Measurements from ENCODE around the gene PTPRN2. TPM values are rescaled to one million over a fixed set of nuclear protein-coding genes. Genes with fewer than 3 reads are reported as not detected.

PTPRN2 gene
- total and polyA plus RNA-seq, 8 donors, result 4.9 to 136 (median 46.8) TPM

DNA sequence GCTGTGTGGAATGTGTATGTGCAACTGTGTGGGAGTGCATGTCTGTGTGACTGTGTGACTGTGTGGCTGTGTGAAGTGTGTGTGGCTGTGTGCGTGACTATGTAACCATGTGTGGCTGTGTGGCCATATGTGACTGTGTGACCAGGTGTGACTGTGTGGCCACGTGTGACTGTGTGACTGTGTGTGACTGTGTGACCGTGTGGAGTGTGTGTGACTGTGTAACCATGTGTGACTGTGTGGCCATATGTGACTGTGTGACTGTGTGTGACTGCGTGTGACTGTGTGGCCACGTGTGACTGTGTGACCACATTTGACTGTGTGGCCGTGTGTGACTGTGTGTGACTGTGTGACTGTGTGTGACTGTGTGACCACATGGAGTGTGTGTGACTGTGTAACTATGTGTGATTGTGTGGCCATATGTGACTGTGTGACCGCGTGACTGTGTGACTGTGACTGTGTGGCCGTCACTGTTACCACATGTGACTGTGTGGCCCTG, 747.9 kb downstream of the PTPRN2 start:
- 85 to 98% (median 93%) methylated on average over 7 to 9 of the region's 9 CpGs for WGBS, 5 donors
- TF ChIP-seq EP300 (IDR thresholded peaks at IDR 0.05), result no peak
- TF ChIP-seq POLR2AphosphoS5 (IDR thresholded peaks at IDR 0.05), result no peak
- TF ChIP-seq, protein P1, sequence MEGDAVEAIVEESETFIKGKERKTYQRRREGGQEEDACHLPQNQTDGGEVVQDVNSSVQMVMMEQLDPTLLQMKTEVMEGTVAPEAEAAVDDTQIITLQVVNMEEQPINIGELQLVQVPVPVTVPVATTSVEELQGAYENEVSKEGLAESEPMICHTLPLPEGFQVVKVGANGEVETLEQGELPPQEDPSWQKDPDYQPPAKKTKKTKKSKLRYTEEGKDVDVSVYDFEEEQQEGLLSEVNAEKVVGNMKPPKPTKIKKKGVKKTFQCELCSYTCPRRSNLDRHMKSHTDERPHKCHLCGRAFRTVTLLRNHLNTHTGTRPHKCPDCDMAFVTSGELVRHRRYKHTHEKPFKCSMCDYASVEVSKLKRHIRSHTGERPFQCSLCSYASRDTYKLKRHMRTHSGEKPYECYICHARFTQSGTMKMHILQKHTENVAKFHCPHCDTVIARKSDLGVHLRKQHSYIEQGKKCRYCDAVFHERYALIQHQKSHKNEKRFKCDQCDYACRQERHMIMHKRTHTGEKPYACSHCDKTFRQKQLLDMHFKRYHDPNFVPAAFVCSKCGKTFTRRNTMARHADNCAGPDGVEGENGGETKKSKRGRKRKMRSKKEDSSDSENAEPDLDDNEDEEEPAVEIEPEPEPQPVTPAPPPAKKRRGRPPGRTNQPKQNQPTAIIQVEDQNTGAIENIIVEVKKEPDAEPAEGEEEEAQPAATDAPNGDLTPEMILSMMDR (IDR thresholded peaks at IDR 0.05), result no peak
- no peak for TF ChIP-seq POLR2A (IDR thresholded peaks at IDR 0.05)
- no peak for DNase-seq
- Histone ChIP-seq H3K4me1 (no peaks in the 10 kb centered on the region), H3K4me3 (no peak overlapping the region), H3K27ac (no peak overlapping the region), H3K9me3 (no peaks in the 10 kb centered on the region), H3K36me3 (no peaks in the 10 kb centered on the region), H3K27me3 (no peaks in the 10 kb centered on the region)
- intact Hi-C loops (cut with DNase I; ENCODE audit: low total_unique reads), result no loop called here

DNA sequence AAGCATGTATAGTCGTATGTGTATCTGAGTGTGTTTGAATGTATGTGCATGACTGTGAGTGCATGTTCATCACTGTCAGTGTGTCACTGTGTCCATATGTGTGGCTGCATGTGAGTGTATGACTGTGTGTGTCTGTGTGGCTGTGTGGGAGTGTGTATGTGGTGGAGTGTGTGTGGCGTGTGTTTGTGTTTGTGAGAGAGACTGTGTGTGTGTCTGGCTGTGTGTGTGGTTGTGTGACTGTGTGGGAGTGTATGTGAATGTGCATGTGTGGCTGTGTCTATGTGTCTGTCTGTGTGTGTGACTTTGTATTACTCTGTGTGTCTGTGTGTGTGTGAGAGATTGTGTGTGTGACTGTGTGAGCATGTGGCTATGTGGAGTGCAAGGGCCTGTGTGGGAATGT, 748.4 kb downstream of the PTPRN2 start:
- no peaks in the 10 kb centered on the region for H3K9me3 ChIP-seq
- TF ChIP-seq, protein P1 (IDR thresholded peaks at IDR 0.05), result no peak
- no peak for TF ChIP-seq POLR2A (IDR thresholded peaks at IDR 0.05)
- no peak for TF ChIP-seq EP300 (IDR thresholded peaks at IDR 0.05)
- no peak for TF ChIP-seq POLR2AphosphoS5 (IDR thresholded peaks at IDR 0.05)
- intact Hi-C loops (cut with DNase I; ENCODE audit: low total_unique reads), result no loop called here
- DNase-seq, result no peak
- no peaks in the 10 kb centered on the region for H3K36me3 ChIP-seq
- no peak overlapping the region for H3K4me3 ChIP-seq
- no peak overlapping the region for H3K27ac ChIP-seq
- 66 to 89% (median 87%) methylated on average over 2 of the region's 2 CpGs for WGBS, 5 donors
- no peaks in the 10 kb centered on the region for H3K27me3 ChIP-seq
- H3K4me1 ChIP-seq, result no peaks in the 10 kb centered on the region

DNA sequence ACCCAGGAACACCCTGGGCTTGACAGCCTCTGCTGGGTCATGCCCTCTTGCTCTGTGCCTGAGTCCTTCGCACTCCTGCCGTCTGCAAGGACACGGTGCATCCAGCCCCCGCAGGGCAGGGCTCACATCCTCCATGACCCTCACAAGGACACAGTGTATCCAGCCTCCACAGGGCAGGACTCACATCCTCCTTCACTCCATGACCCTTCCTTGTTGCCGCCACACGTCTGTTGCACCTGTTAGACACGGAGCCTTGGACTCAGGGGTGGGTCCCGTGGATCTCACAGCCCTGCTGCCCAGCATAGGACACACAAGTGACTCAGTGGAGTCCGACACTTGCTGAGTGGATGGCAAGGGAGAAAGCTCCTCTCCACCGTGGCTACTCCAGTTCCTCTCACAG, 750.1 kb downstream of the PTPRN2 start:
- Histone ChIP-seq H3K27ac (no peak overlapping the region), H3K9me3 (no peaks in the 10 kb centered on the region), H3K36me3 (no peaks in the 10 kb centered on the region), H3K4me1 (no peaks in the 10 kb centered on the region), H3K4me3 (no peak overlapping the region), H3K27me3 (no peaks in the 10 kb centered on the region)
- no peak for TF ChIP-seq POLR2A (IDR thresholded peaks at IDR 0.05)
- no peak for TF ChIP-seq POLR2AphosphoS5 (IDR thresholded peaks at IDR 0.05)
- TF ChIP-seq, protein P1 (IDR thresholded peaks at IDR 0.05), result no peak
- TF ChIP-seq EP300 (IDR thresholded peaks at IDR 0.05), result no peak
- WGBS, 5 donors, result 77 to 96% (median 92%) methylated on average over 10 of the region's 10 CpGs
- intact Hi-C loops (cut with DNase I; ENCODE audit: low total_unique reads), result no loop called here
- no peak for DNase-seq

DNA sequence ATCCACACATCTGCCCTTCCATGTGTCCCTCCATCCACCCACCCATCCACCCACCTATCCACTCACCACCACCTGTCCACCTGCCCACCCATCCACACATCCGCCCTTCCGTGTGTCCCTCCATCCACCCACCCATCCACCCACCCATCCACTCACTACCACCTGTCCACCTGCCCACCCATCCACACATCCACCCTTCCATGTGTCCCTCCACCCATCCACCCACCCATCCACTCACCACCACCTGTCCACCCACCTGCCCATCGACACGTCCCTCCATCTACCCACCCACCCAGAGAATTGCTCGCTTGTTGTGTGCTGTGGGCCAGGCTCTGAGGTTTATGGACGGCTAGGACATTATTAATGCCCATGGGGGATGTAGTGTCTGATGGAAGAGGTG, 750.6 kb downstream of the PTPRN2 start:
- Histone ChIP-seq H3K36me3 (no peaks in the 10 kb centered on the region), H3K27ac (no peak overlapping the region), H3K4me3 (no peak overlapping the region), H3K9me3 (no peaks in the 10 kb centered on the region), H3K4me1 (no peaks in the 10 kb centered on the region), H3K27me3 (no peaks in the 10 kb centered on the region)
- 81 to 92% (median 84%) methylated on average over 6 of the region's 6 CpGs for WGBS, 5 donors
- DNase-seq, result no peak
- intact Hi-C loops (cut with DNase I; ENCODE audit: low total_unique reads), result no loop called here
- TF ChIP-seq, protein P1 (IDR thresholded peaks at IDR 0.05), result no peak
- no peak for TF ChIP-seq POLR2A (IDR thresholded peaks at IDR 0.05)
- TF ChIP-seq EP300 (IDR thresholded peaks at IDR 0.05), result no peak
- TF ChIP-seq POLR2AphosphoS5 (IDR thresholded peaks at IDR 0.05), result no peak
